Measurements from ENCODE around the gene ANP32E. TPM values are rescaled to one million over a fixed set of nuclear protein-coding genes. Genes with fewer than 3 reads are reported as not detected.
"Not testable (repeated sequence)": the region's sequence is repeated elsewhere in the genome, so short reads cannot be mapped to it uniquely, and the experiment has no call there.

The ANP32E gene
- total and polyA plus RNA-seq, 2 donors from 2014 or later: 22.1 to 41.7 TPM

DNA sequence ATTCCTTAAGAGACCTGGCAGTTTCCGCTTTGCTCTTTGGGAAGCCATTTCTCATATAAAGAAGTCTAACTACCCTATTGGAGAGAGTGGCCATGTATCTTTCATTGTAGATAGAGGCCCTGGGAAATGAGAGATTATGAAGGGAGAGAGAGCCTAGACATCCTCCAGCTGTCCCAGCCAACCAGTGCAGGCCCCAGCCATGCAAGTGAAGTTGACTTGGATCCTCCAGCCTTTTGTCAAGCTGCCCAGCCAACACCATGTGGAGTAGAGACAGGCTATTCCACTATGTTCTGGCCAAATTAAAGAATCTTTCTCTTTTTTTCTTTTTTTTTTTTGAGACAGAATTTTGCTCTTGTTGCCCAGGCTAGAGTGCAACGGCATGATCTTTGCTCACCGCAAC lies 7.1 kb upstream of the ANP32E start:
- peak in 1 of 5 donors; percentile 41 for DNase-seq
- no peak overlapping the region for H3K9ac ChIP-seq (ENCODE audit: low read length in 3 of 3)
- intact Hi-C loops (cut with DNase I): no loop called here
- no peak for FAIRE-seq
- no peaks in the 10 kb centered on the region for H3K4me1 ChIP-seq (ENCODE audit: control insufficient read depth in 2 of 3, insufficient read depth in 2 of 3, low read depth in 1 of 3, low read length in 3 of 3)
- no peaks in the 10 kb centered on the region for H3K9me3 ChIP-seq (ENCODE audit: control insufficient read depth in 2 of 3, insufficient read depth in 1 of 3, low read length in 3 of 3)
- no peak overlapping the region for H3K27ac ChIP-seq (ENCODE audit: low read depth in 2 of 2, low read length in 2 of 2)
- H3K4me3 ChIP-seq (ENCODE audit: low read length in 3 of 3): no peak overlapping the region
- H3K27me3 ChIP-seq (ENCODE audit: control insufficient read depth, insufficient read depth, low read length): no peaks in the 10 kb centered on the region
- TF ChIP-seq, protein P1, sequence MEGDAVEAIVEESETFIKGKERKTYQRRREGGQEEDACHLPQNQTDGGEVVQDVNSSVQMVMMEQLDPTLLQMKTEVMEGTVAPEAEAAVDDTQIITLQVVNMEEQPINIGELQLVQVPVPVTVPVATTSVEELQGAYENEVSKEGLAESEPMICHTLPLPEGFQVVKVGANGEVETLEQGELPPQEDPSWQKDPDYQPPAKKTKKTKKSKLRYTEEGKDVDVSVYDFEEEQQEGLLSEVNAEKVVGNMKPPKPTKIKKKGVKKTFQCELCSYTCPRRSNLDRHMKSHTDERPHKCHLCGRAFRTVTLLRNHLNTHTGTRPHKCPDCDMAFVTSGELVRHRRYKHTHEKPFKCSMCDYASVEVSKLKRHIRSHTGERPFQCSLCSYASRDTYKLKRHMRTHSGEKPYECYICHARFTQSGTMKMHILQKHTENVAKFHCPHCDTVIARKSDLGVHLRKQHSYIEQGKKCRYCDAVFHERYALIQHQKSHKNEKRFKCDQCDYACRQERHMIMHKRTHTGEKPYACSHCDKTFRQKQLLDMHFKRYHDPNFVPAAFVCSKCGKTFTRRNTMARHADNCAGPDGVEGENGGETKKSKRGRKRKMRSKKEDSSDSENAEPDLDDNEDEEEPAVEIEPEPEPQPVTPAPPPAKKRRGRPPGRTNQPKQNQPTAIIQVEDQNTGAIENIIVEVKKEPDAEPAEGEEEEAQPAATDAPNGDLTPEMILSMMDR (IDR thresholded peaks at IDR 0.05; ENCODE audit: borderline replicate concordance, extremely low read depth, insufficient read depth): no peak
- H3K36me3 ChIP-seq (ENCODE audit: control insufficient read depth in 2 of 3, insufficient read depth in 3 of 3, low read length in 3 of 3): no peaks in the 10 kb centered on the region

DNA sequence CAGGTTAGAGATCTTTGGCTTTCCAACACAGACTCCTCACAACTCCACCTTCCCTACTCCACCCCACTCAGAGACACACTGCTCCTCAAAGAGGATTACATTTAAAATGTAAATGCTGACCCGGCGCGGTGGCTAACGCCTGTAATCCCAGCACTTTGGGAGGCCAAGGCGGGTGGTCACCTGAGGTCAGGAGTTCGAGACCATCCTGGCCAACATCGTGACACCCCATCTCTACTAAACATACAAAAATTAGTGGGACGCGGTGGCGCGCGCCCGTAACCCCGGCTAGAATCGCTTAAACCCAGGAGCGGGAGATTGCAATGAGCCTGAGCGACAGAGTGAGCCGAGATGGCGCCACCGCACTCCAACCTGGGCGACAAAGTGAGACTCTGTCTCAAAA lies 1.8 kb upstream of the ANP32E start:
- H3K36me3 ChIP-seq (ENCODE audit: control insufficient read depth in 2 of 3, insufficient read depth in 3 of 3, low read length in 3 of 3): no peaks in the 10 kb centered on the region
- FAIRE-seq: no peak
- intact Hi-C loops (cut with DNase I): no loop called here
- no peaks in the 10 kb centered on the region for H3K9me3 ChIP-seq (ENCODE audit: control insufficient read depth in 2 of 3, insufficient read depth in 1 of 3, low read length in 3 of 3)
- peaks cover 0 to 3% (median 0%) of the 10 kb centered on the region in 3 donors for H3K4me1 ChIP-seq (ENCODE audit: control insufficient read depth in 2 of 3, insufficient read depth in 2 of 3, low read depth in 1 of 3, low read length in 3 of 3)
- H3K9ac ChIP-seq (ENCODE audit: low read length in 3 of 3): no peak overlapping the region
- peak in 1 of 5 donors; percentile 48 for DNase-seq
- H3K27me3 ChIP-seq (ENCODE audit: control insufficient read depth, insufficient read depth, low read length): no peaks in the 10 kb centered on the region
- TF ChIP-seq, protein P1 (IDR thresholded peaks at IDR 0.05; ENCODE audit: borderline replicate concordance, extremely low read depth, insufficient read depth): no peak
- no peak overlapping the region for H3K4me3 ChIP-seq (ENCODE audit: low read length in 3 of 3)
- H3K27ac ChIP-seq (ENCODE audit: low read depth in 2 of 2, low read length in 2 of 2): no peak overlapping the region

DNA sequence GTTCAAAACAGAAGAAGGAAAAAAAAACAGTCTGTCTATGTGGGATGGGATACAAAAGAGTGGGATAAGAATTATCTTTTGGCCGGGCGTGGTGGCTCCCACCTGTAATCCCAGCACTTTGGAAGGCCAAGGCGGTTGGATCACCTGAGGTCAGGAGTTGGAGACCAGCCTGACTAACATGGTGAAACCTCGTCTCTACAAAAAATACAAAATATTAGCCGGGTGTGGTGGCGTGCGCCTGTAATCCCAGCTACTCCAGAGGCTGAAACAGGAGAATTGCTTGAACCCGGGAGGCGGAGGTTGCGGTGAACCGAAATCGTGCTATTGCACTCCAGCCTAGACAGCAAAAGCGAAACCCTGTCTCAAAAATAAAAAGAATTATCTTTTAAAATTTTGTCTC lies 1.3 kb upstream of the ANP32E start:
- H3K9ac ChIP-seq (ENCODE audit: low read length in 3 of 3); H3K4me1 ChIP-seq (ENCODE audit: control insufficient read depth in 2 of 3, insufficient read depth in 2 of 3, low read depth in 1 of 3, low read length in 3 of 3); H3K36me3 ChIP-seq (ENCODE audit: control insufficient read depth in 2 of 3, insufficient read depth in 3 of 3, low read length in 3 of 3); H3K27me3 ChIP-seq (ENCODE audit: control insufficient read depth, insufficient read depth, low read length); FAIRE-seq; H3K4me3 ChIP-seq (ENCODE audit: low read length in 3 of 3); DNase-seq; intact Hi-C loops (cut with DNase I); H3K9me3 ChIP-seq (ENCODE audit: control insufficient read depth in 2 of 3, insufficient read depth in 1 of 3, low read length in 3 of 3); H3K27ac ChIP-seq (ENCODE audit: low read depth in 2 of 2, low read length in 2 of 2): not testable (repeated sequence)

DNA sequence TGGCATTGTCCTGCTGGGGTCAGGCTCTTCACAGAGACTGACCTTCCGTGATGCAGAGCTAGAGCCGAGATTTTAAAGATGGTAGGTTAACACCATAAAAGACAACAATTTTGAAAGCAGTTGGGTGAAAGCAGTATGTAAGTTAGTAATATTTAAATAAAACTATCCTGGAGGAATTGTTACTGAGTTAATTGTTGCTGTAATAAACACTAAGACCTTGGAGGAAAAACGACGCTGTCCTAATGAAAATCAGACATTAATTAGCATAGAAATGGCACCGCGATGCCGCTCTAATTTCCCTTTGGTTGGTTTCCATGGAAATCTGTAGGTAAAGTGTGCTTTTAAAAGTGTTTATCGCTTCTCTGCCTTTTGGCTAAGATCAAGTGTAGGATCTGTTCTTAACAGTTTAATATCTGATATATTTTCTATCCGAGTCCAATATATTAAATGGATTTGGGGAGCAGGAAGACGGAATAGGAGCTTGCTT lies 745 bp upstream of the ANP32E start:
- Histone ChIP-seq H3K9me3 (ENCODE audit: control insufficient read depth in 2 of 3, insufficient read depth in 1 of 3, low read length in 3 of 3) (no peaks in the 10 kb centered on the region), H3K36me3 (ENCODE audit: control insufficient read depth in 2 of 3, insufficient read depth in 3 of 3, low read length in 3 of 3) (no peaks in the 10 kb centered on the region), H3K9ac (ENCODE audit: low read length in 3 of 3) (peak overlapping the region in 2 of 3 donors; percentile 85 to 97), H3K4me1 (ENCODE audit: control insufficient read depth in 2 of 3, insufficient read depth in 2 of 3, low read depth in 1 of 3, low read length in 3 of 3) (peaks cover 0 to 3% (median 0%) of the 10 kb centered on the region in 3 donors), H3K4me3 (ENCODE audit: low read length in 3 of 3) (peak overlapping the region; percentile 80 to 98 (median 92)), H3K27me3 (ENCODE audit: control insufficient read depth, insufficient read depth, low read length) (no peaks in the 10 kb centered on the region), H3K27ac (ENCODE audit: low read depth in 2 of 2, low read length in 2 of 2) (no peak overlapping the region)
- TF ChIP-seq, protein P1 (IDR thresholded peaks at IDR 0.05; ENCODE audit: borderline replicate concordance, extremely low read depth, insufficient read depth): no peak
- FAIRE-seq (no peak), DNase-seq (no peak)
- intact Hi-C loops (cut with DNase I): no loop called here

All from kidney (tissue), 14 donors.